ENCODE data around the gene PRAMEF20.
A peak's percentile ranks its signal among the peaks of the same experiment; 100 is the strongest.
"Not testable (repeated sequence)": the region's sequence is repeated elsewhere in the genome, so short reads cannot be mapped to it uniquely, and the experiment has no call there.

PRAMEF20 gene

GRCh38 chr1:13410150-13410549, at the start of gene PRAMEF20:
Gene PRAMEF20 (plus strand): TSS chr1:13410450. CDS start chr1:13416355, 5,905 bp downstream.
- H3K36me3 Mint-ChIP-seq, ATAC-seq, H3K27ac Mint-ChIP-seq, H3K4me1 Mint-ChIP-seq, H3K4me3 Mint-ChIP-seq, H3K9me3 Mint-ChIP-seq, H3K27me3 Mint-ChIP-seq: not testable (repeated sequence)

- not testable (repeated sequence) for H3K9me3 Mint-ChIP-seq, H3K27me3 Mint-ChIP-seq, H3K36me3 Mint-ChIP-seq, H3K4me1 Mint-ChIP-seq, ATAC-seq, H3K27ac Mint-ChIP-seq, H3K4me3 Mint-ChIP-seq
Observed at GRCh38 chr1:13362364-13362763, 47.9 kb upstream of the PRAMEF20 start.

- not testable (repeated sequence) for H3K4me1 Mint-ChIP-seq, H3K36me3 Mint-ChIP-seq, H3K9me3 Mint-ChIP-seq, ATAC-seq, H3K27me3 Mint-ChIP-seq, H3K27ac Mint-ChIP-seq, H3K4me3 Mint-ChIP-seq
Observed at GRCh38 chr1:13364928-13365327, 45.3 kb upstream of the PRAMEF20 start.

GRCh38 chr1:13366536-13366935, 43.7 kb upstream of the PRAMEF20 start:
- H3K27ac Mint-ChIP-seq, H3K4me3 Mint-ChIP-seq, ATAC-seq, H3K4me1 Mint-ChIP-seq, H3K27me3 Mint-ChIP-seq, H3K9me3 Mint-ChIP-seq, H3K36me3 Mint-ChIP-seq: not testable (repeated sequence)

- H3K4me1 Mint-ChIP-seq, H3K4me3 Mint-ChIP-seq, H3K27me3 Mint-ChIP-seq, H3K9me3 Mint-ChIP-seq, H3K36me3 Mint-ChIP-seq, H3K27ac Mint-ChIP-seq, ATAC-seq: not testable (repeated sequence)
Observed at GRCh38 chr1:13368544-13368943, 41.7 kb upstream of the PRAMEF20 start.

- not testable (repeated sequence) for H3K4me3 Mint-ChIP-seq, H3K36me3 Mint-ChIP-seq, H3K27ac Mint-ChIP-seq, H3K4me1 Mint-ChIP-seq, H3K27me3 Mint-ChIP-seq, H3K9me3 Mint-ChIP-seq, ATAC-seq
Observed at GRCh38 chr1:13378983-13379382, 31.3 kb upstream of the PRAMEF20 start.

GRCh38 chr1:13380380-13380779, 29.9 kb upstream of the PRAMEF20 start:
- not testable (repeated sequence) for ATAC-seq, H3K36me3 Mint-ChIP-seq, H3K9me3 Mint-ChIP-seq, H3K27me3 Mint-ChIP-seq, H3K27ac Mint-ChIP-seq, H3K4me1 Mint-ChIP-seq, H3K4me3 Mint-ChIP-seq

GRCh38 chr1:13389332-13389731, 20.9 kb upstream of the PRAMEF20 start, which contains the start of gene PRAMEF17:
Gene PRAMEF17 (plus strand): TSS chr1:13389632. CDS start chr1:13389658, 26 bp downstream.
- H3K9me3 Mint-ChIP-seq, H3K4me1 Mint-ChIP-seq, H3K4me3 Mint-ChIP-seq, H3K36me3 Mint-ChIP-seq, ATAC-seq, H3K27ac Mint-ChIP-seq: not testable (repeated sequence)
- H3K27me3 Mint-ChIP-seq = peaks cover 15% of the 10 kb centered on the region

- not testable (repeated sequence) for H3K27ac Mint-ChIP-seq, H3K36me3 Mint-ChIP-seq, H3K27me3 Mint-ChIP-seq, H3K9me3 Mint-ChIP-seq, ATAC-seq, H3K4me3 Mint-ChIP-seq, H3K4me1 Mint-ChIP-seq
Observed at GRCh38 chr1:13393004-13393403, 17.2 kb upstream of the PRAMEF20 start.

- not testable (repeated sequence) for H3K27ac Mint-ChIP-seq, ATAC-seq, H3K36me3 Mint-ChIP-seq, H3K4me1 Mint-ChIP-seq, H3K9me3 Mint-ChIP-seq, H3K27me3 Mint-ChIP-seq, H3K4me3 Mint-ChIP-seq
Observed at GRCh38 chr1:13394761-13395160, 15.5 kb upstream of the PRAMEF20 start.

- not testable (repeated sequence) for H3K4me1 Mint-ChIP-seq, H3K4me3 Mint-ChIP-seq, H3K36me3 Mint-ChIP-seq, H3K27me3 Mint-ChIP-seq, H3K27ac Mint-ChIP-seq, ATAC-seq, H3K9me3 Mint-ChIP-seq
Observed at GRCh38 chr1:13395311-13395710, 14.9 kb upstream of the PRAMEF20 start.

- no peak for ATAC-seq
- H3K27ac Mint-ChIP-seq = no peak overlapping the region
- H3K4me3 Mint-ChIP-seq = no peak overlapping the region
- peaks cover 6% of the 10 kb centered on the region for H3K9me3 Mint-ChIP-seq
- no peaks in the 10 kb centered on the region for H3K4me1 Mint-ChIP-seq
- no peaks in the 10 kb centered on the region for H3K36me3 Mint-ChIP-seq
- H3K27me3 Mint-ChIP-seq = peaks cover 9% of the 10 kb centered on the region
Observed at GRCh38 chr1:13407811-13408210, 2.4 kb upstream of the PRAMEF20 start.

GRCh38 chr1:13430495-13430894, 20.2 kb downstream of the PRAMEF20 start:
- Mint-ChIP-seq H3K27ac (no peak overlapping the region), H3K27me3 (peaks cover 22% of the 10 kb centered on the region), H3K9me3 (peaks cover 3% of the 10 kb centered on the region), H3K4me3 (no peak overlapping the region), H3K36me3 (no peaks in the 10 kb centered on the region), H3K4me1 (no peaks in the 10 kb centered on the region)
- no peak for ATAC-seq

GRCh38 chr1:13432251-13432650, 22.0 kb downstream of the PRAMEF20 start:
- Mint-ChIP-seq H3K4me1 (no peaks in the 10 kb centered on the region), H3K4me3 (no peak overlapping the region), H3K36me3 (no peaks in the 10 kb centered on the region), H3K9me3 (peaks cover 3% of the 10 kb centered on the region), H3K27ac (no peak overlapping the region), H3K27me3 (peaks cover 34% of the 10 kb centered on the region)
- no peak for ATAC-seq

- H3K4me1 Mint-ChIP-seq, H3K9me3 Mint-ChIP-seq, H3K36me3 Mint-ChIP-seq, H3K27ac Mint-ChIP-seq, H3K4me3 Mint-ChIP-seq: not testable (repeated sequence)
- ATAC-seq = peak; percentile 24
- H3K27me3 Mint-ChIP-seq = peaks cover 34% of the 10 kb centered on the region
Observed at GRCh38 chr1:13433694-13434358, 23.6 kb downstream of the PRAMEF20 start.

- Mint-ChIP-seq H3K27me3 (peaks cover 28% of the 10 kb centered on the region), H3K27ac (no peak overlapping the region), H3K4me3 (no peak overlapping the region), H3K36me3 (no peaks in the 10 kb centered on the region), H3K4me1 (no peaks in the 10 kb centered on the region), H3K9me3 (peaks cover 3% of the 10 kb centered on the region)
- ATAC-seq = no peak
Observed at GRCh38 chr1:13435458-13435857, 25.2 kb downstream of the PRAMEF20 start.

Measured in stimulated activated memory B cell treated with anti-CD40 and anti-IgM and Interleukin-4, amounts not matched to agents 10 μg/mL and 1 μg/mL and 100 μg/mL, for 72 hours (primary cell).